Stimulated activated naive CD8-positive, alpha-beta T cell treated with anti-CD3 and anti-CD28 coated beads, Interleukin-15, Interleukin-2, amounts not matched to agents 100 ng/mL and 50 ng/mL, for 24 hours (primary cell): ENCODE measurements around the gene OR2AT4.
"Not testable (repeated sequence)": the region's sequence is repeated elsewhere in the genome, so short reads cannot be mapped to it uniquely, and the experiment has no call there.

Experiments
- H3K27ac Mint-ChIP-seq: one replicate; pipeline ENCODE4 v1.8.0; 2021; ENCODE audit warnings: mild to moderate bottlenecking, mixed read lengths
- H3K27me3 Mint-ChIP-seq: one replicate; pipeline ENCODE4 v1.8.0; 2021; ENCODE audit warnings: mixed read lengths
- H3K36me3 Mint-ChIP-seq: one replicate; pipeline ENCODE4 v1.8.0; 2021; ENCODE audit warnings: low read depth, mixed read lengths
- H3K4me1 Mint-ChIP-seq: one replicate; pipeline ENCODE4 v1.8.0; 2021; ENCODE audit warnings: low read depth, mixed read lengths
- H3K4me3 Mint-ChIP-seq: one replicate; pipeline ENCODE4 v1.8.0; 2021; ENCODE audit warnings: mild to moderate bottlenecking, mixed read lengths
- H3K9me3 Mint-ChIP-seq: one replicate; pipeline ENCODE4 v1.8.0; 2021; ENCODE audit warnings: mixed read lengths

The OR2AT4 gene

DNA sequence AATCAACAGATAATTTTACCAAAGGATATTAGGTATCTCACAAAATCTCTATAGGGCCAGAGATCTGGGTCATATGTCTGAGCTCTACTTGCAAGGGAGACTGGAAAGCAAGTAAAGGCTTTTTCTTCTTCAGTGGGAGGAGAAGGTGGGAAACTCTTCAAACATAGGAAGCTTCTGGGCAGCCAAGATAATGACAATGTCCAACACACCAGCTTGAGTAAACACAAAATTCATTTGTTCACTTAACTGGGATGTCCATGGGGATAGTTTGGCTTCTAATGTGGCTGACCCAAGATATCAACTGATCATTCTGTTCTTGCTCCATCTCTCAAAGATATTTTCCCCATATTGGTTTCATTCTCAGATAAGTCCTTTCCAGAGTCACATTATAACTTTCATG lies 37.4 kb downstream of the OR2AT4 start:
- Mint-ChIP-seq H3K9me3 (no peaks in the 10 kb centered on the region), H3K27me3 (peaks cover 18% of the 10 kb centered on the region), H3K4me3 (no peak overlapping the region), H3K27ac (no peak overlapping the region), H3K4me1 (no peaks in the 10 kb centered on the region), H3K36me3 (no peaks in the 10 kb centered on the region)

DNA sequence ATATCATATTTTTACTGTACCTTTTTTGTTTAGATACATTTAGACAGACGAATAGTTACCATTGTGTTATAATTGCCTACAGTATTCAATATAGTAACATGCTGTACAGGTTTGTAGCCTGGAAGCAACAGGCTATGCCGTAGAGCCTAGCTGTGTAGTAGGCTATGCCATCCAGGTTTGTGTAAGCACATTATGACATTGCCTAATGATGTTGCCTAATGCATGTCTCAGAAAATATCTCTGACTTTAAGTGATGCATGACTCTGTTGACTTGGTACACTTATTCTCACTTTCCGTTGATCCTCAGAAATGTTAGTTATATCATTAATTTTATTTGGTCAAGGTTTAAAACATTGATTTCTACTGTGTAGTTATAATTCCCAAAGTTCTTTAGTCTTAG lies 39.9 kb downstream of the OR2AT4 start:
- H3K36me3 Mint-ChIP-seq = peaks cover 10% of the 10 kb centered on the region

DNA sequence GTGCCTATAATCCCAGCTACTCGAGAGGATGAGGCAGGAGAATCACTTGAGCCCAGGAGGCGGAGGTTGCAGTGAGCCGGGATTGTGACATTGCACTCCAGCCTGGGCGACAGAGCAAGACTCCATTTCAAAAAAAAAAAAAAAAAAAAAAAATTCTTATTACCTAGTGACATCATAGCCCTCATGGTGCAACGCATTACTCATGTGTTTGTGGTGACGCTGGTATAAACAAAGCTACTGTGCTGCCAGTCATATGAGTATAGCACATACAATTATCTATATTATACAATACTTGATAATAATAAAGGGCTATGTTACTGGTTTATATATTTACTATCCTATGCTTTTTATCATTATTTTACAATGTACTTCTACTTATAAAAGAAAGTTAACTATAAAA lies 41.2 kb downstream of the OR2AT4 start:
- Mint-ChIP-seq H3K9me3 (peaks cover 6% of the 10 kb centered on the region), H3K4me1 (no peaks in the 10 kb centered on the region), H3K4me3 (no peak overlapping the region), H3K27me3 (peaks cover 22% of the 10 kb centered on the region), H3K36me3 (peaks cover 10% of the 10 kb centered on the region), H3K27ac (no peak overlapping the region)

More for the DNA sequence above, 39.9 kb downstream of the OR2AT4 start:
- Mint-ChIP-seq H3K27ac (no peak overlapping the region), H3K9me3 (peaks cover 6% of the 10 kb centered on the region), H3K4me3 (no peak overlapping the region), H3K4me1 (no peaks in the 10 kb centered on the region), H3K27me3 (peaks cover 22% of the 10 kb centered on the region)

DNA sequence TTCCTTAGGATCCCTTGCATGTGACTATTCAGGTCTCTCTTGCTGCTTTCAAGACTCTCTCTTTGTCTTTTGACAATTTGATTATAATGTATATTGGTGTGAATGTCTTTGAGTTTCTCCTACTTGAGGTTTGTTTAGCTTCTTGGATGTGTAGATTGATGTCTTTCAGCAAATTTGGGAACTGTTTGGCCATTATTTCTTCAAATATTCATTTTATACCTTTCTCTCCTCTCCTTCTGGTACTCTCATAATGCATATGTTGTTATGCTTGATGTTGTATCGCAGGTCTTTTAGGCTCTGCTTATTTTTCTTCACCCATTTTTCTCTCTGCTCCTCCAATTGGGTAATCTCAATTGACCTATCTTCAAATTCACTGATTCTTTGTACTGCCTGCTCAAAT lies 44.2 kb downstream of the OR2AT4 start:
- Mint-ChIP-seq H3K36me3 (peaks cover 10% of the 10 kb centered on the region), H3K27me3 (peaks cover 12% of the 10 kb centered on the region), H3K4me3 (no peak overlapping the region), H3K4me1 (peaks cover 6% of the 10 kb centered on the region), H3K27ac (no peak overlapping the region), H3K9me3 (peaks cover 6% of the 10 kb centered on the region)

DNA sequence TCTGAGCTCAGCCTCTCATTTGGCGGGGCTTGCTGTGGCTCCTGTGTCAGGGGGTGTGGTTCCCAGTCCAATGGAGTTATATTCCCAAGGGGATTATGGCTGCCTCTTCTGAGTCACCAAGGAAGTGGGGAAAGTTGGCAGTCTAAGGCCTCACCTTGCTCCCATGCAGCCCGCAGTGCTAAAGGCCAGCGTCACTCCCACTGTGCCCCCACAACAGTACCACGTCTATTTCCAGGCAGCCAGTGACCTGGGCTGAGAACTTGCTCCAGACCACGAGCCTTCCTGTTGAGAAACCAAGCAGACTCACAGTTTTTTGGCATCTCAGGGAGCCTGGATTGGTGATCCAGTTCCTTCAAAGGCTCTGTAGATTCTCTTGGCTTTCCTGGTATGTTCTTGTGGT lies 45.6 kb downstream of the OR2AT4 start:
- Mint-ChIP-seq H3K27me3 (peaks cover 12% of the 10 kb centered on the region), H3K4me3 (no peak overlapping the region), H3K4me1 (peaks cover 6% of the 10 kb centered on the region), H3K27ac (no peak overlapping the region), H3K36me3 (peaks cover 10% of the 10 kb centered on the region), H3K9me3 (peaks cover 6% of the 10 kb centered on the region)

DNA sequence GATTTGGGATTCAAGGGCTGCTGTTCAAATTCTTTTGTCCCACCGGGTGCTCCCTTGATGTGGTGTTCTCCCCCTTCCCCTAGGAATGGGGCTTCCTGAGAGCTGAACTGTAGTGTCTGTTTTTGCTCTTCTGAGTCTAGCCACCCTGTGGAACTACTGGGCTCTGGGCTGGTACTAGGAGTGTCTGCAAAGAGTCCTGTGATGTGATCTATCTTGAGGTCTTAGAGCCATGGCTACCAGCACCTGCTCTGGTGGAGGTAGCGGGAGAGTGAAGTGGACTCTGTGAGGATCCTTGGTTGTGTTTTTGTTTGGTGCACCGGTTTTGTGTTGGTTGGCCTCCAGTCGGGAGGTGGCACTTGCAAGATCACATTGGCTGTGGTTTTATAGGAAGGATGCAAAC lies 46.2 kb downstream of the OR2AT4 start:
- Mint-ChIP-seq H3K36me3 (peaks cover 10% of the 10 kb centered on the region), H3K27ac (no peak overlapping the region), H3K4me1 (peaks cover 6% of the 10 kb centered on the region), H3K27me3 (peaks cover 12% of the 10 kb centered on the region), H3K4me3 (no peak overlapping the region), H3K9me3 (peaks cover 6% of the 10 kb centered on the region)

DNA sequence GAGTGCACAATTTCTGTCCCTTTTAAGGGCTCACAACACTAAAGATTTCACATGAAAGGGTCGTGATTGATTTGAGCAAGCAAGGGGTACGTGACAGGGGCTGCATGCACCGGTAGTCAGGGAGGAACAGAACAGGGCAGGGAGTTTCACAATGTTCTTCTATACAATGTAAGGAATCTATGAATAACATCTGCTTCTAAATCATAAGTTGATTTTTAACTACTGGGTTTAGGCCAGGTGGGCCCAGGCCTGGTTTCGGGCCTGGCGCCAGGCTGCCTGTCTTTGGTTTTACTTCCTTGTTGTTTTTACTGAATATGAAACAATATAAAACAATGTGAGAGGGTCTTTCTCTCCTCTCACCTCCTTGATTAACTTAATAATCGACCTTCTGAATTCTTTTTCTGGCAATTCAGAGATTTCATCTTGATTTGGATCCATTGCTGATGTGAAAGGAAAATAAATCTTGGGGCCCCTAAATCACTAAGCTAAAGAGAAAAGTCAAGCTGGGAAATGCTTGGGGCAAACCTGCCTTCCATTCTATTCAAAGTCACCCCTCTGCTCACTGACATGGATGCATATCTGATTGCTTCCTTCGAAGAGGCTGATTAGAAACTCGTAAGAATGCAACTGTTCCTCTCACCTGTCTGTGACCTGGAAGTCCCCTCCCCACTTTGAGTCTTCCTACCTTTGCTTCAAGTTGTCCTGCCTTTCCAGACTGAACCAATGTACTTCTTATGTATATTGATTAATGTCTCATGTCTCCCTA lies 47.0 kb downstream of the OR2AT4 start:
- H3K27me3 Mint-ChIP-seq = peaks cover 12% of the 10 kb centered on the region
- H3K36me3 Mint-ChIP-seq = peaks cover 10% of the 10 kb centered on the region
- H3K4me3 Mint-ChIP-seq, H3K4me1 Mint-ChIP-seq, H3K9me3 Mint-ChIP-seq, H3K27ac Mint-ChIP-seq: not testable (repeated sequence)

DNA sequence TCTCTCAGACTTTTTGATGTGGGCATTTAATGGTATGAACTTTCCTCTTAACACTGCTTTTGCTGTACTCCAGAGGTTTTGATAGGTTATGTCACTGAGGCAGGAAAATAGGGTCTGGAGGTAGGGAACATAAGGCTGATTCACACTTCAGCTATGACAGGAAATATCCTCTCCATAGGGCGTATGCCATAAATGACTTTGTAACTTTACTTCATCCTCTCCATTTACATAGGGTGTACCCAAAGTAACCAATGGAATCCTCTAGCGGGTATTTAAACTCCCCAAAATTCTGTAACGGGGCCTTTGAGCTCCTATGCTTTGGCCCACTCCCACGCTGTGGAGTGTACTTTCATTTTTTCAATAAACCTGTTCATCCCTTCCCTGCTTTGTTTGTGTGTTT lies 49.5 kb downstream of the OR2AT4 start:
- no peaks in the 10 kb centered on the region for H3K36me3 Mint-ChIP-seq
- H3K4me3 Mint-ChIP-seq = no peak overlapping the region
- H3K27me3 Mint-ChIP-seq = no peaks in the 10 kb centered on the region
- H3K27ac Mint-ChIP-seq = no peak overlapping the region
- H3K4me1 Mint-ChIP-seq = peaks cover 12% of the 10 kb centered on the region
- peaks cover under 1% of the 10 kb centered on the region for H3K9me3 Mint-ChIP-seq

DNA sequence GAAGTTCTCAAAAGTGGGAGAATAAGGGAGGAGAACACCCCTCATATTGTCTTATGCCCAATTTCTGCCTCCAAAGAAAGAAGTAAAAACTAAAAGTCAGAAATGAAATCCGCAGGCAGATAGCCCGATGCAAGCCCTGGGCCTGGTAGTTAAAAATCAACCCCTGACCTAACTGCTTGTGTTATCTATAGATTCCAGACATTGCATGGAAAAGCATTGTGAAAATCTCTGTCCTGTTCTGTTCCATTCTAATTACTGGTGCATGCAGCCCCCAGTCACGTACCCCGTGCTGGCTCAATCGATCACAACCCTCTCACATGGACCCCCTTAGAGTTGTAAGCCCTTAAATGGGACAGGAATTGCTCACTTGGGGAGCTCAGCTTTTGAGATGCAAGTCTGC lies 50.0 kb downstream of the OR2AT4 start:
- H3K4me3 Mint-ChIP-seq, H3K27ac Mint-ChIP-seq, H3K36me3 Mint-ChIP-seq, H3K27me3 Mint-ChIP-seq, H3K9me3 Mint-ChIP-seq: not testable (repeated sequence)
- peaks cover 12% of the 10 kb centered on the region for H3K4me1 Mint-ChIP-seq

DNA sequence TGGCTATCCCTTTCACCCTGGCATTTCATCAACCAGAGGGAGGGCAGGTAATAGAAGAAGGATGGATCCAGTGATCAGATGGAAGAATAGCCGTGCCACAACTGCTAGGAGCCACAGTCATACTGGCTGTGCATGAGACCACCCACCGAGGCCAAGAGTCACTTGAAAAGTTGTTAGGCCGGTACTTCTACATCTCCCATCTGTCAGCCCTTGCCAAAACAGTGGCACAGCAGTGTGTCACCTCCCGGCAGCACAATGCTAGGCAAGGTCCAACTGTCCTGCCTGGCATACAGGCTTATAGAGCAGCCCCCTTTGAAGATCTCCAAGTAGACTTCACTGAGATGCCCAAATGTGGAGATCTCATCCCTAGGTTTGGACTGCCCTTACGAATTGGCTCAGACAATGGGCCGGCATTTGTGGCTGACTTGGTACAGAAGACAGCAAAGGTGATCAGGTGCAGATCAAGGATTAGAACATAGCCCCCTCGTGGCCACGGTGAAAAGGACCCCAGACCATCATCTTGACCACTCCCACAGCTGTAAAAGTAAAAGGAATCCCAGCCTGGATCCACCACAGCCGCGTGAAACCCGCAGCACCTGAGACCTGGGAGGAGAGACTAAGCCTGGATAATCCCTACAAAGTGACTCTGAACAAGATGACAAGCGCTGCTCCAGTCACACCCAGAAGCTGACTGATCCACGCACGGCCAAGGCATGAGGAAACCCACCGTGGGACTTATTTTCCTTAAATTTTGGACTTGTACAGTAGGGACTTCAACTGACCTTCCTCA lies 52.1 kb downstream of the OR2AT4 start:
- not testable (repeated sequence) for H3K9me3 Mint-ChIP-seq

DNA sequence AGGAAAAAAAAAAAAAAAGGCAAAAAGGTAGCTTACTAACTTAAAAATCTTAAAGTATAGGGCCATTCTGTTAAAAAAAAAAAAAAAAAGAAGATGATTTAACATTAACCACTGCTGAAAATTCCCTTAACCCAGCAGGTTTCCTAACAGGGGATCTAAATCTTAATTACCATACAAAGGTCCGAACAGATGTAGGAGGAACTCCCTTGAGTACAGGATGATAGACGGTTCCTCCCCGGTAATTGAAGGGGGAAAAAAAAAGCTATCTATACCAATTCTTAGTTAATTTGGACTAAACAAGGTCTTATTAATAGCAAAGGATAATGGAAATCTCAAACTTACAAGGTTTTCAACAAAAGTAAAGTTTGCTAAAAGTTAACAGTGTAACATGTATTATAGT lies 54.9 kb downstream of the OR2AT4 start:
- H3K4me1 Mint-ChIP-seq, H3K36me3 Mint-ChIP-seq, H3K4me3 Mint-ChIP-seq, H3K9me3 Mint-ChIP-seq, H3K27ac Mint-ChIP-seq, H3K27me3 Mint-ChIP-seq: not testable (repeated sequence)

More for the DNA sequence above, 52.1 kb downstream of the OR2AT4 start:
- not testable (repeated sequence) for H3K36me3 Mint-ChIP-seq, H3K27ac Mint-ChIP-seq, H3K27me3 Mint-ChIP-seq, H3K4me1 Mint-ChIP-seq, H3K4me3 Mint-ChIP-seq

DNA sequence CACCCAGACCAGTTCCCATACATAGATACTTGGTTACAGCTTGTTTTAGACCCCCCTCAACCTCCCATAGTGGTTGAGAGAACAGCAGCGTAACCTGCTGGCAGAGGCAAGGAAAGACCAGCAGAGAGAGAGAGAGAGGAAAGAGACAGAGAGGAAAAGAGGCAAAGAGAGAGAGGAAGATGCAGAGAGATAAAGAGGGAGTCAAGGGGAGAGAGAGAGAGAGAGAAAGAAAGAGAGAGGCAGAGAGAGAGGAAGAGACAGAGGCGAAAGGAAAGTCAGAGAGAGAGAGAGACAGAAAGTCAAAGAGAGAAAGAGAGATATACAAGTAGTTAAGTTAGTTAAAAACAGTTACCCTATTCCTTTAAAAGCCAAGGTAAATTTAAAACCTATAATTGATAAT lies 55.4 kb downstream of the OR2AT4 start:
- H3K4me3 Mint-ChIP-seq = no peak overlapping the region
- H3K36me3 Mint-ChIP-seq = no peaks in the 10 kb centered on the region
- H3K4me1 Mint-ChIP-seq = peaks cover 6% of the 10 kb centered on the region
- peaks cover 4% of the 10 kb centered on the region for H3K9me3 Mint-ChIP-seq
- peaks cover 6% of the 10 kb centered on the region for H3K27me3 Mint-ChIP-seq
- H3K27ac Mint-ChIP-seq = no peak overlapping the region

DNA sequence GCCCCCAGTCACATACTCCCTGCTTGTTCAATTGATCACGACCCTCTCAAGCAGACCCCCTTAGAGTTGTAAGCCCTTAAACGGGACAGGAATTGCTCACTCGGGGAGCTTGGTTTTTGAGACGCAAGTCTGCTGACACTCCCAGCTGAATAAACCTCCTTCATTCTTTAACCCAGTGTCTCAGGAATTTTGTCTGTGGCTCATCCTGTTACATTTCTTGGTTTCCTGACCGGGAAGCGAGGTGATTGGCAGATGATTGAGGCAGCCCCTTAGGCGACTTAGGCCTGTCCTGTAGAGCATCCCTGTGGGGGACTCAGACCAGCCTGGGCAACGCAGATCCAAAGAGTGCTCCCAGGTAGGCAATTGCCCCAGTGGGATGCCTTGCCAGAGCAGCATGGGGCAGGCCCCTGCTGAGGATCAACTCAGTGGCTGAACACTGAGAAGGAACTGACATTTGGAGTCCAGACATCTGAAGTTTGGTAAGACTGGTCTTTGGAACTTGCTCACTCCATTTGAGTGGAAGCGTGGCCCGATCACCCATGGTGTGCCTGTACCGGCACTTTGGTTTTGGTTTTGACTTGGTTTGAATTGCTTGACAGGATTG lies 56.4 kb downstream of the OR2AT4 start:
- Mint-ChIP-seq H3K9me3 (peaks cover 4% of the 10 kb centered on the region), H3K4me1 (peaks cover 8% of the 10 kb centered on the region), H3K27me3 (peaks cover 6% of the 10 kb centered on the region), H3K36me3 (no peaks in the 10 kb centered on the region), H3K4me3 (no peak overlapping the region), H3K27ac (no peak overlapping the region)

DNA sequence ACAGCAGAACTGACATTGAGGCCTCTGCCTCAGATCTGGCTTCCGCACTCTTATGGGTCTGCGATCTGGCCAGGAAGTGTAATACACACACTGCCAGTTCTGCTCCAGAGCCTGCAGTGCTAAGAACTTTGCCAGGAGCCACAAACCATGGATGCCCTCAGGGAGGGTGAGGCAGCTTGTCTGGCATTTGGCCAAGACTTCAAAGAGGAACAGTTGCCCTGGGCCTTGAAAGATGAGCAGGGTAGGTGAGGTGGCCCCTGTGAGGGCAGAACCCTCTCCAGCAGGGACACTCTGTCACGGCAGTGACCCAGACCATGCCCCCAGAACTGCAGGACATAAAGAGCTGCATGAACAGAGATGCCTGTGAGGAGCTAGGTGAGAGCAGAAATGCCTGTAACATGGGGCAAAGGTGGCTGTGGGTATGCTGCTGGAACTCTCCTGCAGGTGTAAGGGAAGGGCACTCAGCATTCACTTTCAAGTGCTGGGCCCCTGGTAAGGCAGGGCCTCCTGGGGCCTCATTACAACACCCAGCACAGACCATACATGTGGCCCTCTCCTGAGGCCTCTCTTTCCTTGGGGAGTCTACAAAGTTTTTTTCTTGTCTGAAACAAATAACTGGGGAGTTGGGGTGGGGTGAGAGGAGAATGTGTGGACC lies 60.6 kb downstream of the OR2AT4 start:
- no peak overlapping the region for H3K4me3 Mint-ChIP-seq
- no peak overlapping the region for H3K27ac Mint-ChIP-seq
- no peaks in the 10 kb centered on the region for H3K36me3 Mint-ChIP-seq
- peaks cover 3% of the 10 kb centered on the region for H3K4me1 Mint-ChIP-seq
- peaks cover 5% of the 10 kb centered on the region for H3K27me3 Mint-ChIP-seq
- peaks cover 4% of the 10 kb centered on the region for H3K9me3 Mint-ChIP-seq

DNA sequence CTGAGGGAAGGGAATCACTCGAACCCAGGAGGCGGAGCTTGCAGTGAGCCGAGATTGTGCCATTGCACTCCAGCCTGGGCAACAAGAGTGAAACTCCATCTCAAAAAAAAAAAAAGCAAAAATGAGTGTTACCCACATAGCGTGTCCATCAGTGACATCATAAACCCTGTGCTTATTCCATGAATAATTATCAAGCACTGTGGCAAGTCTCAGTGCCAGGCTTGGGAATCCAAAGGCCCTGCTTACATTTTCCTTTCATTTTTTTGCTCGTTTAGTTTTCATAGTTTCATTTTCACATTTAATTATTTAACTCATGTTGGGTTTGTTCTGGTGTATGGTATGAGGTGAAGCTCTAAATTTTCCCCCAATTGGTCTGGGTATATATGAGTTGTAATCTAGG lies 61.4 kb downstream of the OR2AT4 start:
- Mint-ChIP-seq H3K4me1 (peaks cover 3% of the 10 kb centered on the region), H3K4me3 (no peak overlapping the region), H3K27ac (no peak overlapping the region), H3K9me3 (no peaks in the 10 kb centered on the region), H3K36me3 (no peaks in the 10 kb centered on the region), H3K27me3 (no peaks in the 10 kb centered on the region)
